Upper lobe of left lung (tissue), 4 donors: ENCODE data around the gene C19orf25.

Experiments
- EP300 ChIP-seq, 4 donors: sonication (generic); formaldehyde crosslinking; IDR thresholded peaks; one replicate each; pipeline ENCODE4 v1.5.1; 2017; ENCODE audit warnings: antibody characterized with exemption in 4 of 4, control low read depth in 2 of 4
- POLR2A ChIP-seq, 4 donors: fragments of 450-650 bp; IDR thresholded peaks; one replicate each; pipeline ENCODE4 v1.5.1; 2016 to 2017; ENCODE audit warnings: antibody characterized with exemption in 4 of 4, mild to moderate bottlenecking in 2 of 4
- TF ChIP-seq, protein P1 (sequence below), 6 experiments: fragments of 450-650 bp in 4 of 6; fragments of 200-600 bp in 2 of 6; sonication (generic) in 2 of 6; IDR thresholded peaks; one replicate each; pipeline ENCODE4 v1.5.1; 2016 to 2019; ENCODE audit warnings: antibody characterized with exemption in 6 of 6

DNA sequence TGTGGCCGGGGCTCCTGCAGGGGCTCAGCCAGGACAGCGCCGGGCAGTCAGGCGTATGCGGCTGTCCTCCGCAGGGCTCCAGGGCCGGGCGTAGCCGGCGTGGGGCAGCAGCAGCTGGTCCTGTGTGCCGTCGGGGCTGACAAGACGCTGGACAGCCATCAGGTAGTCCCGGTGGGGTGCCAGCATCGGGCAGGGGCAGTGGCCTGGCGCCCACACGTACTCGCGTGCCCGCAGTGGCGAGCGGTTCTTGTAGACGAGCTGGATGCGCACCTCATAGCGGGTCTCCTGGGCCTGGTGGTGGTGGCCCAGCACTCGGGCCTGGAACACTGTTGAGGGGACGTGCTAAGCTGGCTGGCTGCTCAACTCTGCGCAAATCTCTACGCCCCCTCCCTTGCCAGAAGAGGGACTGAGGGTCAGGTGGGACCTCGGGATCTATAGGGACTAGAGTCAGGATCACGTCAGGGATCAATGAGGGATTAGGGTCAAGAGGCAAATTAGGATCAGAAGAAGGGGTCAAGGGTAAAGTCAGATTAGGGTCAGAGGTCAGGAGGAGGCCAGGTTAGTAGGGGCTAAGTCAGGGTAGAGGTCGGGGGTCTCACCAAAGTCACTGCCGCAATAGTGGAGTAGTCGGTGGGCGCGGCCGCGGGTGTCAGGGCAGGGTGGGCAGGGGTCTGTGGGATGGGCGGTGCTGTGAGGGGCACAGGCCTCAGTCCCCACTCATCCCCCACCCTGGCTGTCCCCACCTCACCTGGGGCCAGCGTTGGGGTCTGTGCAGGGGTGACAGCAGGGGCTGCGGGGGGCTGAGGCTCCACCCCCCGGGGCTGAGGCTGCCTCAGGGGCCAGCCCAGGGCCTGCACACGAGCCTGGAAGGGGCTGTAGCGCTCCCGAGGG is 27.2 kb upstream of the C19orf25 start:
- no peak for TF ChIP-seq EP300 (IDR thresholded peaks at IDR 0.05)
- TF ChIP-seq, protein P1, sequence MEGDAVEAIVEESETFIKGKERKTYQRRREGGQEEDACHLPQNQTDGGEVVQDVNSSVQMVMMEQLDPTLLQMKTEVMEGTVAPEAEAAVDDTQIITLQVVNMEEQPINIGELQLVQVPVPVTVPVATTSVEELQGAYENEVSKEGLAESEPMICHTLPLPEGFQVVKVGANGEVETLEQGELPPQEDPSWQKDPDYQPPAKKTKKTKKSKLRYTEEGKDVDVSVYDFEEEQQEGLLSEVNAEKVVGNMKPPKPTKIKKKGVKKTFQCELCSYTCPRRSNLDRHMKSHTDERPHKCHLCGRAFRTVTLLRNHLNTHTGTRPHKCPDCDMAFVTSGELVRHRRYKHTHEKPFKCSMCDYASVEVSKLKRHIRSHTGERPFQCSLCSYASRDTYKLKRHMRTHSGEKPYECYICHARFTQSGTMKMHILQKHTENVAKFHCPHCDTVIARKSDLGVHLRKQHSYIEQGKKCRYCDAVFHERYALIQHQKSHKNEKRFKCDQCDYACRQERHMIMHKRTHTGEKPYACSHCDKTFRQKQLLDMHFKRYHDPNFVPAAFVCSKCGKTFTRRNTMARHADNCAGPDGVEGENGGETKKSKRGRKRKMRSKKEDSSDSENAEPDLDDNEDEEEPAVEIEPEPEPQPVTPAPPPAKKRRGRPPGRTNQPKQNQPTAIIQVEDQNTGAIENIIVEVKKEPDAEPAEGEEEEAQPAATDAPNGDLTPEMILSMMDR (IDR thresholded peaks at IDR 0.05), result no peak
- no peak for TF ChIP-seq POLR2A (IDR thresholded peaks at IDR 0.05)
